Measurements from ENCODE around the gene UPK1A. TPM values are rescaled to one million over a fixed set of nuclear protein-coding genes. Genes with fewer than 3 reads are reported as not detected.

Gene UPK1A
- total RNA-seq, 5 donors from 2014 or later (not counting 1 experiment from before 2014, with no cell fraction given), result 0.20 to 0.56 (median 0.38) TPM; not detected in 1

GRCh38 chr19:35657904-35658700, 8.2 kb upstream of the UPK1A start:
- Histone ChIP-seq H3K4me3 (ENCODE audit: control insufficient read depth in 1 of 2, extremely low read depth in 1 of 2, low read length in 1 of 2) (no peak overlapping the region), H3K27me3 (replicated peaks in 1 of 2; ENCODE audit: control insufficient read depth in 2 of 2, extremely low read depth in 1 of 2, insufficient read depth in 2 of 2, low read length in 1 of 2) (no peaks in the 10 kb centered on the region), H3K9me3 (no peaks in the 10 kb centered on the region), H3K27ac (ENCODE audit: low read length) (no peak overlapping the region), H3K36me3 (ENCODE audit: control insufficient read depth in 2 of 2, extremely low read depth in 1 of 2, insufficient read depth in 1 of 2, low read length in 1 of 2) (peaks cover 21 to 81% of the 10 kb centered on the region in 2 donors), H3K4me1 (ENCODE audit: control insufficient read depth in 1 of 2, extremely low read depth in 1 of 2, insufficient read depth in 2 of 2, low read length in 2 of 2) (peaks cover 0 to 3% of the 10 kb centered on the region in 2 experiments)
- Mint-ChIP-seq H3K4me3 (no peak overlapping the region), H3K36me3 (peaks cover 40% of the 10 kb centered on the region), H3K27ac (no peak overlapping the region), H3K4me1 (peaks cover 12 to 15% (median 13%) of the 10 kb centered on the region in 3 donors), H3K27me3 (no peaks in the 10 kb centered on the region), H3K9me3 (no peaks in the 10 kb centered on the region)
- ATAC-seq (replicated peaks in 1 of 4) (no peak), DNase-seq (no peak)
- 96% methylated on average over 6 of the region's 15 CpGs for WGBS (ENCODE audit: insufficient coverage)
- ChIA-PET POLR2A (no interaction called here), CTCF (no interaction called here)

GRCh38 chr19:35661995-35662340, 4.3 kb upstream of the UPK1A start:
- no CpG with 5 or more reads among the region's 6 CpGs for WGBS (ENCODE audit: insufficient coverage)
- Histone ChIP-seq H3K9me3 (no peaks in the 10 kb centered on the region), H3K36me3 (ENCODE audit: control insufficient read depth in 2 of 2, extremely low read depth in 1 of 2, insufficient read depth in 1 of 2, low read length in 1 of 2) (peaks cover 31 to 73% of the 10 kb centered on the region in 2 donors), H3K27me3 (replicated peaks in 1 of 2; ENCODE audit: control insufficient read depth in 2 of 2, extremely low read depth in 1 of 2, insufficient read depth in 2 of 2, low read length in 1 of 2) (no peaks in the 10 kb centered on the region), H3K4me3 (ENCODE audit: control insufficient read depth in 1 of 2, extremely low read depth in 1 of 2, low read length in 1 of 2) (no peak overlapping the region), H3K27ac (ENCODE audit: low read length) (no peak overlapping the region), H3K4me1 (ENCODE audit: control insufficient read depth in 1 of 2, extremely low read depth in 1 of 2, insufficient read depth in 2 of 2, low read length in 2 of 2) (no peaks in the 10 kb centered on the region)
- Mint-ChIP-seq H3K4me3 (no peak overlapping the region), H3K27ac (no peak overlapping the region), H3K4me1 (peaks cover 0 to 6% (median 3%) of the 10 kb centered on the region in 3 donors), H3K27me3 (no peaks in the 10 kb centered on the region), H3K9me3 (no peaks in the 10 kb centered on the region), H3K36me3 (peaks cover 29% of the 10 kb centered on the region)
- DNase-seq (no peak), ATAC-seq (replicated peaks in 1 of 4) (no peak)
- POLR2A ChIA-PET, result interaction anchor here (0.6 to 0.7 kb wide), 5 partner anchors 10 to 252 kb away, joined by 3 to 11 read pairs (median 4); no protein-coding TSS in a partner anchor
- CTCF ChIA-PET, result no interaction called here

GRCh38 chr19:35663981-35664380, 2.3 kb upstream of the UPK1A start:
- POLR2A ChIA-PET, result no interaction called here
- H3K36me3 Mint-ChIP-seq, result peaks cover 22% of the 10 kb centered on the region

GRCh38 chr19:35665157-35665556, 1.2 kb upstream of the UPK1A start:
- no peak overlapping the region for H3K4me3 Mint-ChIP-seq
- no peaks in the 10 kb centered on the region for H3K9me3 Mint-ChIP-seq
- peaks cover 0 to 2% (median 0%) of the 10 kb centered on the region in 3 donors for H3K4me1 Mint-ChIP-seq
- H3K27me3 ChIP-seq (replicated peaks in 1 of 2; ENCODE audit: control insufficient read depth in 2 of 2, extremely low read depth in 1 of 2, insufficient read depth in 2 of 2, low read length in 1 of 2), result peaks cover 0 to 7% of the 10 kb centered on the region in 2 experiments
- POLR2A ChIA-PET, result no interaction called here
- no peak overlapping the region for H3K27ac ChIP-seq (ENCODE audit: low read length)
- CTCF ChIA-PET, result no interaction called here
- ATAC-seq (replicated peaks in 1 of 4) (no peak), DNase-seq (no peak)
- H3K4me1 ChIP-seq (ENCODE audit: control insufficient read depth in 1 of 2, extremely low read depth in 1 of 2, insufficient read depth in 2 of 2, low read length in 2 of 2), result no peaks in the 10 kb centered on the region
- no peaks in the 10 kb centered on the region for H3K9me3 ChIP-seq
- WGBS (ENCODE audit: insufficient coverage), result 96% methylated on average over 24 of the region's 24 CpGs
- peaks cover 24 to 43% of the 10 kb centered on the region in 2 donors for H3K36me3 ChIP-seq (ENCODE audit: control insufficient read depth in 2 of 2, extremely low read depth in 1 of 2, insufficient read depth in 1 of 2, low read length in 1 of 2)
- H3K36me3 Mint-ChIP-seq, result peaks cover 16% of the 10 kb centered on the region
- H3K4me3 ChIP-seq (ENCODE audit: control insufficient read depth in 1 of 2, extremely low read depth in 1 of 2, low read length in 1 of 2), result no peak overlapping the region
- H3K27ac Mint-ChIP-seq, result no peak overlapping the region
- H3K27me3 Mint-ChIP-seq, result peaks cover 5 to 11% of the 10 kb centered on the region in 2 donors

More at GRCh38 chr19:35663981-35664380, 2.3 kb upstream of the UPK1A start:
- H3K9me3 Mint-ChIP-seq, result no peaks in the 10 kb centered on the region
- peaks cover 0 to 2% (median 0%) of the 10 kb centered on the region in 3 donors for H3K4me1 Mint-ChIP-seq
- no peak overlapping the region for H3K4me3 Mint-ChIP-seq
- peaks cover 27 to 54% of the 10 kb centered on the region in 2 donors for H3K36me3 ChIP-seq (ENCODE audit: control insufficient read depth in 2 of 2, extremely low read depth in 1 of 2, insufficient read depth in 1 of 2, low read length in 1 of 2)
- H3K4me3 ChIP-seq (ENCODE audit: control insufficient read depth in 1 of 2, extremely low read depth in 1 of 2, low read length in 1 of 2), result no peak overlapping the region
- H3K4me1 ChIP-seq (ENCODE audit: control insufficient read depth in 1 of 2, extremely low read depth in 1 of 2, insufficient read depth in 2 of 2, low read length in 2 of 2), result no peaks in the 10 kb centered on the region
- ATAC-seq (replicated peaks in 1 of 4), result no peak
- CTCF ChIA-PET, result no interaction called here
- H3K27me3 Mint-ChIP-seq, result peaks cover 0 to under 1% of the 10 kb centered on the region in 2 donors
- H3K27ac ChIP-seq (ENCODE audit: low read length), result no peak overlapping the region
- H3K9me3 ChIP-seq, result no peaks in the 10 kb centered on the region
- no peaks in the 10 kb centered on the region for H3K27me3 ChIP-seq (replicated peaks in 1 of 2; ENCODE audit: control insufficient read depth in 2 of 2, extremely low read depth in 1 of 2, insufficient read depth in 2 of 2, low read length in 1 of 2)
- 97% methylated on average over 3 of the region's 3 CpGs for WGBS (ENCODE audit: insufficient coverage)
- no peak for DNase-seq
- no peak overlapping the region for H3K27ac Mint-ChIP-seq

- 33% methylated on average over 3 of the region's 7 CpGs for WGBS (ENCODE audit: insufficient coverage)
- ChIA-PET POLR2A (no interaction called here), CTCF (no interaction called here)
- no peak overlapping the region for H3K4me3 Mint-ChIP-seq
- no peak overlapping the region for H3K4me3 ChIP-seq (ENCODE audit: control insufficient read depth in 1 of 2, extremely low read depth in 1 of 2, low read length in 1 of 2)
- DNase-seq, result no peak
- H3K27me3 Mint-ChIP-seq, result peaks cover 5 to 12% of the 10 kb centered on the region in 2 donors
- no peaks in the 10 kb centered on the region for H3K9me3 Mint-ChIP-seq
- peaks cover 21 to 40% of the 10 kb centered on the region in 2 donors for H3K36me3 ChIP-seq (ENCODE audit: control insufficient read depth in 2 of 2, extremely low read depth in 1 of 2, insufficient read depth in 1 of 2, low read length in 1 of 2)
- H3K4me1 Mint-ChIP-seq, result peaks cover 0 to 2% (median 0%) of the 10 kb centered on the region in 3 donors
- no peak for ATAC-seq (replicated peaks in 1 of 4)
- peaks cover 16% of the 10 kb centered on the region for H3K36me3 Mint-ChIP-seq
- H3K9me3 ChIP-seq, result no peaks in the 10 kb centered on the region
- no peak overlapping the region for H3K27ac ChIP-seq (ENCODE audit: low read length)
- H3K4me1 ChIP-seq (ENCODE audit: control insufficient read depth in 1 of 2, extremely low read depth in 1 of 2, insufficient read depth in 2 of 2, low read length in 2 of 2), result no peaks in the 10 kb centered on the region
- no peak overlapping the region for H3K27ac Mint-ChIP-seq
- H3K27me3 ChIP-seq (replicated peaks in 1 of 2; ENCODE audit: control insufficient read depth in 2 of 2, extremely low read depth in 1 of 2, insufficient read depth in 2 of 2, low read length in 1 of 2), result peaks cover 0 to 7% of the 10 kb centered on the region in 2 experiments
These were observed 713 bp upstream of the UPK1A start for GRCh38 chr19:35665604-35666003.

- peaks cover 9 to 36% of the 10 kb centered on the region in 2 experiments for H3K27me3 ChIP-seq (replicated peaks in 1 of 2; ENCODE audit: control insufficient read depth in 2 of 2, extremely low read depth in 1 of 2, insufficient read depth in 2 of 2, low read length in 1 of 2)
- H3K36me3 Mint-ChIP-seq, result no peaks in the 10 kb centered on the region
- H3K4me3 ChIP-seq (ENCODE audit: control insufficient read depth in 1 of 2, extremely low read depth in 1 of 2, low read length in 1 of 2), result no peak overlapping the region
- ChIA-PET POLR2A (no interaction called here), CTCF (no interaction called here)
- peak overlapping the region in 1 of 2 donors; percentile 70 for H3K27ac Mint-ChIP-seq
- H3K4me1 ChIP-seq (ENCODE audit: control insufficient read depth in 1 of 2, extremely low read depth in 1 of 2, insufficient read depth in 2 of 2, low read length in 2 of 2), result peaks cover 4 to 13% of the 10 kb centered on the region in 2 experiments
- DNase-seq (no peak), ATAC-seq (replicated peaks in 1 of 4) (no peak)
- H3K27me3 Mint-ChIP-seq, result peaks cover 14 to 36% of the 10 kb centered on the region in 2 donors
- no peaks in the 10 kb centered on the region for H3K9me3 Mint-ChIP-seq
- peaks cover 8 to 10% (median 8%) of the 10 kb centered on the region in 3 donors for H3K4me1 Mint-ChIP-seq
- no peak overlapping the region for H3K27ac ChIP-seq (ENCODE audit: low read length)
- 72% methylated on average over 6 of the region's 6 CpGs for WGBS (ENCODE audit: insufficient coverage)
- peaks cover 7 to 12% of the 10 kb centered on the region in 2 donors for H3K36me3 ChIP-seq (ENCODE audit: control insufficient read depth in 2 of 2, extremely low read depth in 1 of 2, insufficient read depth in 1 of 2, low read length in 1 of 2)
- no peak overlapping the region for H3K4me3 Mint-ChIP-seq
- H3K9me3 ChIP-seq, result no peaks in the 10 kb centered on the region
These were observed 3.2 kb downstream of the UPK1A start for GRCh38 chr19:35669566-35669965.

Measured in T-cell (primary cell).